Subcutaneous adipose tissue (tissue), 4 donors: ENCODE results near the gene TBC1D20. TPM values are rescaled to one million over a fixed set of nuclear protein-coding genes. Genes with fewer than 3 reads are reported as not detected.

Experiments
- CTCF ChIP-seq: fragments of 450-650 bp; IDR thresholded peaks from one replicate; pipeline ENCODE4 v1.5.1; 2016; ENCODE audit warnings: low read depth, mild to moderate bottlenecking, control low read depth, antibody characterized with exemption, moderate library complexity
- total RNA-seq, 4 donors: library from RNA; depleted of rRNA; stranded (reverse); fragments of >200 nt; gene quantifications; one replicate each; pipeline ENCODE4 v1.1.0, GENCODE V29; 2016

Gene TBC1D20
- total RNA-seq, 4 donors from 2014 or later, result 36.9 to 54.5 (median 44.6) TPM

GRCh38 chr20:445514-446336 lies 16.6 kb downstream of the TBC1D20 start:
- TF ChIP-seq CTCF, result no peak

- TF ChIP-seq CTCF, result no peak
These were observed 17.4 kb downstream of the TBC1D20 start for GRCh38 chr20:444862-445426.

DNA sequence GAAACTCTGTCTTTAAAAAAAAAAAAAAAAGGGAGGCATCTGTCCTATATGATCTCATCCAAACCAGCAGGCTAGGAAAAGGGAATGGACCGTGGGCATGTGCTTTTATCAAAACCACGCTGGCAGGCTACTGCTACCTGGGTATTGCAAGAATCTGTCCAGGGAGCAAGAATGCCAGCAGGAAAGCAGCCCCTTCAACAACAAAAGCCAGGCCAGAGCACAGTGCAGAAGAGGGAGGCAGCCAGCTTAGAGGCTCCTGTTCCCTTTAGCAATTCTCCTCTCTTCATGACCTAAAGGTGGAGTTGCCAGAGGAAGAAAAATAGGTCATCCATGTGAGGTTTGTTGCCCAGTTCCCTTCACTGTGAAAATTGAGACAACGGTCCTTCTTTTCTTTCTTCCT lies 18.2 kb downstream of the TBC1D20 start:
- TF ChIP-seq CTCF, result no peak

- TF ChIP-seq CTCF, result no peak
These were observed 19.0 kb downstream of the TBC1D20 start for GRCh38 chr20:443223-443775.

GRCh38 chr20:440636-441035 lies 21.7 kb downstream of the TBC1D20 start:
- TF ChIP-seq CTCF, result no peak

GRCh38 chr20:440148-440547 lies 22.2 kb downstream of the TBC1D20 start:
- TF ChIP-seq CTCF, result no peak
